K562 (cell line): ENCODE measurements around the gene RGPD8. TPM values are rescaled to one million over a fixed set of nuclear protein-coding genes. Genes with fewer than 3 reads are reported as not detected.

Experiments used
- ATAC-seq: fragments of 200-7000 bp; cut with Tn5 transposase; 3 replicates; pipeline ENCODE4 v1.9.1; 2020; ENCODE audit warnings: moderate library complexity
- BruUV-seq: library from RNA; stranded (reverse); fragments of 400-500 nt; replicated peaks from 2 replicates; lab custom pipeline; 2021; lab: Mats Ljungman, UMichigan
- CTCF ChIA-PET: fragments of 300-600 bp; formaldehyde crosslinking; extraction: SDS; loops from one replicate; lab custom pipeline; 2021; ENCODE audit warnings: low intra/inter-chr PET ratio; lab: Yijun Ruan, JAX
- POLR2A ChIA-PET: fragments of 300-600, 350-650 bp; sonication (Branson Sonifier 250); formaldehyde crosslinking; extraction: SDS; loops from one replicate; lab custom pipeline; 2021; ENCODE audit warnings: antibody characterized with exemption, inconsistent platforms; lab: Yijun Ruan, JAX
- DNase-seq, 4 experiments: peaks; one replicate each; pipeline versions ENCODE4 v3.0.0 to v3.0.0-alpha.2; 2011 to 2018; ENCODE audit warnings: low spot score in 3 of 4, mixed read lengths in 3 of 4; ENCODE audit errors: extremely low read depth in 1 of 4
- FAIRE-seq: peaks from 2 replicates; lab custom pipeline; 2011; peaks lifted over from hg19 to GRCh38; lab: Jason Lieb, UNC
- H2AFZ ChIP-seq: 2 replicates; pipeline ENCODE4 v1.6.0; 2011; ENCODE audit warnings: low read depth, low read length, control low read depth, inconsistent platforms
- H3K27ac ChIP-seq: fragments of 200-600 bp; 3 replicates; pipeline ENCODE4 v1.8.0; 2011; ENCODE audit warnings: low read depth, mild to moderate bottlenecking, control low read depth, inconsistent platforms, low read length, moderate library complexity, mixed read lengths; ENCODE audit errors: extremely low read depth
- H3K27me3 ChIP-seq, 2 experiments: fragments of 300-600 bp in 1 of 2; 2 replicates in 1 of 2; 3 replicates in 1 of 2; pipeline versions ENCODE4 v1.6.0 to v1.8.0; 2011; ENCODE audit warnings: inconsistent platforms in 2 of 2, low read length in 2 of 2, mild to moderate bottlenecking in 1 of 2, mixed read lengths in 1 of 2, moderate library complexity in 1 of 2; ENCODE audit not compliant: control insufficient read depth in 2 of 2, insufficient read depth in 2 of 2
- H3K36me3 ChIP-seq: fragments of 300-600 bp; 3 replicates; pipeline ENCODE4 v1.8.0; 2011; ENCODE audit warnings: mild to moderate bottlenecking, low read length, inconsistent platforms; ENCODE audit not compliant: control insufficient read depth, insufficient read depth
- H3K4me1 ChIP-seq, 2 experiments: fragments of 200-600 bp in 1 of 2; replicated peaks in 1 of 2; 2 replicates in 1 of 2; 3 replicates in 1 of 2; pipeline versions ENCODE4 v1.5.1 to v1.8.0; 2011; ENCODE audit warnings: inconsistent platforms in 2 of 2, low read length in 2 of 2, mild to moderate bottlenecking in 1 of 2, mixed read lengths in 1 of 2, moderate library complexity in 1 of 2; ENCODE audit not compliant: control insufficient read depth in 2 of 2, insufficient read depth in 2 of 2
- H3K4me2 ChIP-seq: 2 replicates; pipeline ENCODE4 v1.6.1; 2011; ENCODE audit warnings: low read length, control low read depth, inconsistent platforms, mixed read lengths; ENCODE audit not compliant: insufficient read depth
- H3K4me3 ChIP-seq: fragments of 200-600 bp; sonication (generic), shearing (Covaris generic); 2 replicates; pipeline ENCODE4 v1.5.1; 2016; ENCODE audit warnings: control low read depth, inconsistent platforms
- H3K79me2 ChIP-seq: fragments of 200-600 bp; 3 replicates; pipeline ENCODE4 v1.8.0; 2011; ENCODE audit warnings: low read length, inconsistent platforms; ENCODE audit not compliant: control insufficient read depth, insufficient read depth
- H3K9ac ChIP-seq, 2 experiments: 2 replicates each; pipeline versions ENCODE4 v1.6.0 to v1.6.1; 2011; ENCODE audit warnings: low read depth in 2 of 2, low read length in 2 of 2, control low read depth in 1 of 2, inconsistent platforms in 1 of 2, mild to moderate bottlenecking in 1 of 2, mixed read lengths in 1 of 2; ENCODE audit not compliant: insufficient read depth in 1 of 2
- H3K9me1 ChIP-seq: one replicate; pipeline ENCODE4 v1.6.0; 2011; ENCODE audit warnings: inconsistent platforms, mild to moderate bottlenecking, low read length, moderate library complexity; ENCODE audit not compliant: control insufficient read depth, insufficient read depth
- H3K9me3 ChIP-seq: replicated peaks from 2 replicates; pipeline ENCODE4 v1.5.1; 2011; ENCODE audit warnings: low read depth, low read length, inconsistent platforms; ENCODE audit not compliant: control insufficient read depth, insufficient read depth
- H4K20me1 ChIP-seq: replicated peaks from 2 replicates; pipeline ENCODE4 v1.6.1; 2011; ENCODE audit warnings: low read length, inconsistent platforms, mixed read lengths; ENCODE audit not compliant: control insufficient read depth, insufficient read depth
- KAT7 ChIP-seq: sonication (generic); formaldehyde crosslinking; IDR thresholded peaks from 2 replicates; pipeline ENCODE4 v1.8.0; 2022; ENCODE audit warnings: missing genetic modification reagents, mild to moderate bottlenecking, borderline replicate concordance
- MXI1 ChIP-seq: IDR thresholded peaks from 2 replicates; pipeline ENCODE4 v1.6.1; 2011; ENCODE audit warnings: low read depth, mild to moderate bottlenecking, improper control_type of control experiment, low read length
- NUFIP1 ChIP-seq: fragments of 450-650 bp; IDR thresholded peaks from 2 replicates; pipeline ENCODE4 v1.6.1; 2018; ENCODE audit not compliant: partially characterized antibody
- TBL1XR1 ChIP-seq, 2 experiments: IDR thresholded peaks; 2 replicates each; pipeline ENCODE4 v1.6.1; 2012; ENCODE audit warnings: improper control_type of control experiment in 2 of 2, low read length in 2 of 2, mild to moderate bottlenecking in 1 of 2
- ZNF436 ChIP-seq: fragments of 250-450, 450-650 bp; sonication (Bioruptor Pico); formaldehyde crosslinking; IDR thresholded peaks from 2 replicates; pipeline ENCODE4 v1.7.0; 2020; ENCODE audit warnings: mild to moderate bottlenecking
- ZNF561 ChIP-seq: fragments of 450-650 bp; formaldehyde crosslinking; conservative IDR thresholded peaks from 2 replicates; pipeline ENCODE4 v1.4.0; 2020; ENCODE audit warnings: mild to moderate bottlenecking, moderate library complexity
- WGBS: fragments of 100-300 bp; shearing (Covaris generic); methylation state at CpG from one replicate; pipeline ENCODE4 v1.1.6; 2016; ENCODE audit warnings: low coverage, mixed read lengths; ENCODE audit not compliant: insufficient coverage; ENCODE audit errors: missing lambda C conversion rate; 5-methylcytosine and 5-hydroxymethylcytosine counted together
- in situ Hi-C: fragments of 300-500 bp; cut with MboI; formaldehyde crosslinking; loops from 4 replicates; pipeline ENCODE4 v1.15.0; 2018; ENCODE audit warnings: inconsistent platforms, mixed read lengths
- intact Hi-C: fragments of 100-400 bp; cut with micrococcal nuclease; formaldehyde crosslinking; loops from 2 replicates; pipeline ENCODE4 v1.14.2; 2022
- polyA plus RNA-seq, 8 experiments: library from polyadenylated mRNA; depleted of rRNA in 4 of 8; stranded (reverse) in 5 of 8; unstranded in 3 of 8; fragments of >200 nt; fragmentation: Nextera tagmentation in 2 of 8; fragmentation: Illumina TruSeq in 1 of 8; extraction: Ambion mirVana in 2 of 8; extraction: Trizol in 1 of 8; gene quantifications; 2 replicates each; pipeline versions ENCODE4 v1.2.1 to v1.2.3, GENCODE V29; 2011 to 2014; ENCODE audit warnings: inconsistent platforms in 1 of 8, missing spikeins in 1 of 8
- total RNA-seq, 7 experiments: library from RNA; depleted of rRNA in 6 of 7; stranded (reverse); fragments of >200 nt in 6 of 7; fragmentation: Illumina TruSeq in 2 of 7; extraction: Trizol in 2 of 7; gene quantifications; 2 replicates each; pipeline versions ENCODE4 v1.2.1 to v1.2.3, GENCODE V29; 2011 to 2021; ENCODE audit warnings: low replicate concordance in 1 of 7

RGPD8 gene
- total and polyA plus RNA-seq, 9 of the 15 experiments (the other 6 are each of a cell fraction or from before 2014, with no cell fraction given), result 0.03 to 0.47 (median 0.12) TPM; not detected in 1

DNA sequence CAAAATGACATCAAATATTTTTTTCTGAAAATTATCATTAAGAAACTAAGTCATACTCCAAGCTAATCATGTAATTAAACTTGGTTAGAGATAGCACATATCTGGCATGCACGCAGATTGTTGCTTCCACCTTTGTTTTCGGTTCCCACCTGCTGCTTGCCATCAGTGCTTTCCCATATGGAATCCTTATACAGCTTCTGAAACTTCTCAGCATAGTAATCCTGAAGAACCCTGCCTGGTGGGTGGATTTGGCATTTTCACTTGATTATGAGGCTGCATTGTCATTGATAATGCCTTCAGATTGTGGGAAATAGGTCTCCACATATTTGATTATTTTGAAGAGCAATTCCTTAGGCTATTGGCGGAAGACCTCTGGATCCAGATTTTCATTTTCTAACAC, 110.5 kb downstream of the RGPD8 start:
- Histone ChIP-seq H3K27me3 (no peaks in the 10 kb centered on the region), H3K4me3 (no peak overlapping the region), H3K9me1 (no peaks in the 10 kb centered on the region), H3K4me2 (no peak overlapping the region), H3K79me2 (no peaks in the 10 kb centered on the region), H2AFZ (no peak overlapping the region), H3K27ac (no peak overlapping the region), H3K9me3 (no peaks in the 10 kb centered on the region), H3K4me1 (no peaks in the 10 kb centered on the region), H3K36me3 (no peaks in the 10 kb centered on the region), H3K9ac (no peak overlapping the region), H4K20me1 (no peaks in the 10 kb centered on the region)
- in situ Hi-C loops (no loop called here), intact Hi-C loops (no loop called here)
- ATAC-seq, result no peak
- ChIA-PET CTCF (no interaction called here), POLR2A (interaction anchor here (0.6 to 1.4 kb wide), 2 partner anchors 9 to 50 kb away, joined by 3 read pairs; no protein-coding TSS in a partner anchor)
- WGBS, result 59% methylated on average over 3 of the region's 3 CpGs
- FAIRE-seq, result no peak
- BruUV-seq, result no TSS peak
- DNase-seq, result no peak
- TF ChIP-seq NUFIP1 (no peak), MXI1 (no peak), ZNF436 (CRISPR knock-in tag) (no peak), ZNF561 (CRISPR knock-in tag) (no peak), TBL1XR1 (IDR thresholded peaks at IDR 0.05; ENCODE audit: low read length in 2 of 2) (no peak), KAT7 (no peak)
